ENCODE measurements around the gene AFF1.

AFF1 gene

GRCh38 chr4:87025023-87025613 lies 90.3 kb downstream of the AFF1 start:
- H3K4me1 ChIP-seq (ENCODE audit: control insufficient read depth, low read depth, low read length), result peaks cover 13% of the 10 kb centered on the region
- no peak overlapping the region for H3K9ac ChIP-seq (ENCODE audit: low read length)
- no peaks in the 10 kb centered on the region for H3K9me3 ChIP-seq (ENCODE audit: control insufficient read depth, low read depth, low read length)
- no peaks in the 10 kb centered on the region for H3K27me3 ChIP-seq (ENCODE audit: control insufficient read depth, insufficient read depth, low read length)
- no peak overlapping the region for H3K4me3 ChIP-seq (ENCODE audit: low read length)
- H3K36me3 ChIP-seq (ENCODE audit: control insufficient read depth, low read depth, low read length), result no peaks in the 10 kb centered on the region
- no peak overlapping the region for H3K27ac ChIP-seq (ENCODE audit: low read length)

GRCh38 chr4:87025614-87026041 lies 90.8 kb downstream of the AFF1 start:
- Histone ChIP-seq H3K27me3 (ENCODE audit: control insufficient read depth, insufficient read depth, low read length) (no peaks in the 10 kb centered on the region), H3K36me3 (ENCODE audit: control insufficient read depth, low read depth, low read length) (no peaks in the 10 kb centered on the region), H3K27ac (ENCODE audit: low read length) (no peak overlapping the region), H3K9ac (ENCODE audit: low read length) (no peak overlapping the region), H3K4me1 (ENCODE audit: control insufficient read depth, low read depth, low read length) (peaks cover 18% of the 10 kb centered on the region), H3K9me3 (ENCODE audit: control insufficient read depth, low read depth, low read length) (no peaks in the 10 kb centered on the region), H3K4me3 (ENCODE audit: low read length) (no peak overlapping the region)

GRCh38 chr4:87026800-87027495 lies 92.1 kb downstream of the AFF1 start:
- Histone ChIP-seq H3K27ac (ENCODE audit: low read length) (no peak overlapping the region), H3K9me3 (ENCODE audit: control insufficient read depth, low read depth, low read length) (no peaks in the 10 kb centered on the region), H3K4me3 (ENCODE audit: low read length) (no peak overlapping the region), H3K36me3 (ENCODE audit: control insufficient read depth, low read depth, low read length) (no peaks in the 10 kb centered on the region), H3K4me1 (ENCODE audit: control insufficient read depth, low read depth, low read length) (peaks cover 31% of the 10 kb centered on the region), H3K9ac (ENCODE audit: low read length) (no peak overlapping the region), H3K27me3 (ENCODE audit: control insufficient read depth, insufficient read depth, low read length) (no peaks in the 10 kb centered on the region)

GRCh38 chr4:87029356-87029755 lies 94.5 kb downstream of the AFF1 start:
- no peak overlapping the region for H3K9ac ChIP-seq (ENCODE audit: low read length)
- H3K27ac ChIP-seq (ENCODE audit: low read length), result no peak overlapping the region
- peaks cover 45% of the 10 kb centered on the region for H3K4me1 ChIP-seq (ENCODE audit: control insufficient read depth, low read depth, low read length)
- no peaks in the 10 kb centered on the region for H3K27me3 ChIP-seq (ENCODE audit: control insufficient read depth, insufficient read depth, low read length)
- H3K9me3 ChIP-seq (ENCODE audit: control insufficient read depth, low read depth, low read length), result no peaks in the 10 kb centered on the region
- no peak overlapping the region for H3K4me3 ChIP-seq (ENCODE audit: low read length)
- H3K36me3 ChIP-seq (ENCODE audit: control insufficient read depth, low read depth, low read length), result no peaks in the 10 kb centered on the region

GRCh38 chr4:87030124-87030523 lies 95.3 kb downstream of the AFF1 start:
- Histone ChIP-seq H3K9me3 (ENCODE audit: control insufficient read depth, low read depth, low read length) (no peaks in the 10 kb centered on the region), H3K27ac (ENCODE audit: low read length) (no peak overlapping the region), H3K27me3 (ENCODE audit: control insufficient read depth, insufficient read depth, low read length) (no peaks in the 10 kb centered on the region), H3K9ac (ENCODE audit: low read length) (no peak overlapping the region), H3K4me1 (ENCODE audit: control insufficient read depth, low read depth, low read length) (peaks cover 51% of the 10 kb centered on the region), H3K36me3 (ENCODE audit: control insufficient read depth, low read depth, low read length) (no peaks in the 10 kb centered on the region), H3K4me3 (ENCODE audit: low read length) (no peak overlapping the region)

- Histone ChIP-seq H3K4me1 (ENCODE audit: control insufficient read depth, low read depth, low read length) (peaks cover 53% of the 10 kb centered on the region), H3K27ac (ENCODE audit: low read length) (no peak overlapping the region), H3K9me3 (ENCODE audit: control insufficient read depth, low read depth, low read length) (no peaks in the 10 kb centered on the region), H3K9ac (ENCODE audit: low read length) (no peak overlapping the region), H3K4me3 (ENCODE audit: low read length) (no peak overlapping the region), H3K27me3 (ENCODE audit: control insufficient read depth, insufficient read depth, low read length) (no peaks in the 10 kb centered on the region), H3K36me3 (ENCODE audit: control insufficient read depth, low read depth, low read length) (no peaks in the 10 kb centered on the region)
These were observed 96.1 kb downstream of the AFF1 start for GRCh38 chr4:87030755-87031441.

GRCh38 chr4:87031920-87032319 lies 97.1 kb downstream of the AFF1 start:
- H3K27ac ChIP-seq (ENCODE audit: low read length), result no peak overlapping the region
- H3K4me3 ChIP-seq (ENCODE audit: low read length), result no peak overlapping the region
- no peaks in the 10 kb centered on the region for H3K27me3 ChIP-seq (ENCODE audit: control insufficient read depth, insufficient read depth, low read length)
- H3K9me3 ChIP-seq (ENCODE audit: control insufficient read depth, low read depth, low read length), result no peaks in the 10 kb centered on the region
- H3K4me1 ChIP-seq (ENCODE audit: control insufficient read depth, low read depth, low read length), result peaks cover 63% of the 10 kb centered on the region
- H3K9ac ChIP-seq (ENCODE audit: low read length), result no peak overlapping the region
- no peaks in the 10 kb centered on the region for H3K36me3 ChIP-seq (ENCODE audit: control insufficient read depth, low read depth, low read length)

- H3K27me3 ChIP-seq (ENCODE audit: control insufficient read depth, insufficient read depth, low read length), result no peaks in the 10 kb centered on the region
- no peaks in the 10 kb centered on the region for H3K36me3 ChIP-seq (ENCODE audit: control insufficient read depth, low read depth, low read length)
- H3K9me3 ChIP-seq (ENCODE audit: control insufficient read depth, low read depth, low read length), result no peaks in the 10 kb centered on the region
- H3K4me1 ChIP-seq (ENCODE audit: control insufficient read depth, low read depth, low read length), result peaks cover 70% of the 10 kb centered on the region
- H3K4me3 ChIP-seq (ENCODE audit: low read length), result no peak overlapping the region
- H3K9ac ChIP-seq (ENCODE audit: low read length), result no peak overlapping the region
- no peak overlapping the region for H3K27ac ChIP-seq (ENCODE audit: low read length)
These were observed 98.2 kb downstream of the AFF1 start for GRCh38 chr4:87032884-87033533.

- no peak overlapping the region for H3K27ac ChIP-seq (ENCODE audit: low read length)
- H3K4me3 ChIP-seq (ENCODE audit: low read length), result no peak overlapping the region
These were observed 99.1 kb downstream of the AFF1 start for GRCh38 chr4:87033902-87034301.

GRCh38 chr4:87034527-87034926 lies 99.7 kb downstream of the AFF1 start:
- H3K4me3 ChIP-seq (ENCODE audit: low read length), result no peak overlapping the region
- peaks cover 83% of the 10 kb centered on the region for H3K4me1 ChIP-seq (ENCODE audit: control insufficient read depth, low read depth, low read length)
- no peaks in the 10 kb centered on the region for H3K27me3 ChIP-seq (ENCODE audit: control insufficient read depth, insufficient read depth, low read length)
- H3K36me3 ChIP-seq (ENCODE audit: control insufficient read depth, low read depth, low read length), result no peaks in the 10 kb centered on the region
- H3K9me3 ChIP-seq (ENCODE audit: control insufficient read depth, low read depth, low read length), result no peaks in the 10 kb centered on the region
- no peak overlapping the region for H3K27ac ChIP-seq (ENCODE audit: low read length)
- H3K9ac ChIP-seq (ENCODE audit: low read length), result no peak overlapping the region

More at GRCh38 chr4:87033902-87034301, 99.1 kb downstream of the AFF1 start:
- H3K9ac ChIP-seq (ENCODE audit: low read length), result no peak overlapping the region
- no peaks in the 10 kb centered on the region for H3K36me3 ChIP-seq (ENCODE audit: control insufficient read depth, low read depth, low read length)
- no peaks in the 10 kb centered on the region for H3K9me3 ChIP-seq (ENCODE audit: control insufficient read depth, low read depth, low read length)
- H3K27me3 ChIP-seq (ENCODE audit: control insufficient read depth, insufficient read depth, low read length), result no peaks in the 10 kb centered on the region
- H3K4me1 ChIP-seq (ENCODE audit: control insufficient read depth, low read depth, low read length), result peaks cover 79% of the 10 kb centered on the region

- H3K36me3 ChIP-seq (ENCODE audit: control insufficient read depth, low read depth, low read length), result no peaks in the 10 kb centered on the region
- H3K4me1 ChIP-seq (ENCODE audit: control insufficient read depth, low read depth, low read length), result peaks cover 69% of the 10 kb centered on the region
- H3K27ac ChIP-seq (ENCODE audit: low read length), result no peak overlapping the region
- no peak overlapping the region for H3K4me3 ChIP-seq (ENCODE audit: low read length)
- no peak overlapping the region for H3K9ac ChIP-seq (ENCODE audit: low read length)
- H3K9me3 ChIP-seq (ENCODE audit: control insufficient read depth, low read depth, low read length), result no peaks in the 10 kb centered on the region
- H3K27me3 ChIP-seq (ENCODE audit: control insufficient read depth, insufficient read depth, low read length), result no peaks in the 10 kb centered on the region
These were observed 101.2 kb downstream of the AFF1 start for GRCh38 chr4:87035881-87036509.

Measured in iPS-18a (cell line).